Rectal smooth muscle tissue (tissue), 1 donor: Measurements from ENCODE around the gene ZNF83.
"Not testable (repeated sequence)": the region's sequence is repeated elsewhere in the genome, so short reads cannot be mapped to it uniquely, and the experiment has no call there.

Experiments used
- H3K27ac ChIP-seq: one replicate; pipeline ENCODE4 v1.7.0; 2013; ENCODE audit warnings: low read depth, low read length, inconsistent platforms
- H3K27me3 ChIP-seq: one replicate; pipeline ENCODE4 v1.7.0; 2013; ENCODE audit warnings: low read length; ENCODE audit not compliant: control insufficient read depth, insufficient read depth
- H3K36me3 ChIP-seq: one replicate; pipeline ENCODE4 v1.7.0; 2013; ENCODE audit warnings: low read length; ENCODE audit not compliant: control insufficient read depth, insufficient read depth
- H3K4me1 ChIP-seq: one replicate; pipeline ENCODE4 v1.7.0; 2013; ENCODE audit warnings: low read length; ENCODE audit not compliant: control insufficient read depth, insufficient read depth
- H3K4me3 ChIP-seq: one replicate; pipeline ENCODE4 v1.7.0; 2013; ENCODE audit warnings: low read length
- H3K9ac ChIP-seq: one replicate; pipeline ENCODE4 v1.7.0; 2013; ENCODE audit warnings: low read length

ZNF83 gene

DNA sequence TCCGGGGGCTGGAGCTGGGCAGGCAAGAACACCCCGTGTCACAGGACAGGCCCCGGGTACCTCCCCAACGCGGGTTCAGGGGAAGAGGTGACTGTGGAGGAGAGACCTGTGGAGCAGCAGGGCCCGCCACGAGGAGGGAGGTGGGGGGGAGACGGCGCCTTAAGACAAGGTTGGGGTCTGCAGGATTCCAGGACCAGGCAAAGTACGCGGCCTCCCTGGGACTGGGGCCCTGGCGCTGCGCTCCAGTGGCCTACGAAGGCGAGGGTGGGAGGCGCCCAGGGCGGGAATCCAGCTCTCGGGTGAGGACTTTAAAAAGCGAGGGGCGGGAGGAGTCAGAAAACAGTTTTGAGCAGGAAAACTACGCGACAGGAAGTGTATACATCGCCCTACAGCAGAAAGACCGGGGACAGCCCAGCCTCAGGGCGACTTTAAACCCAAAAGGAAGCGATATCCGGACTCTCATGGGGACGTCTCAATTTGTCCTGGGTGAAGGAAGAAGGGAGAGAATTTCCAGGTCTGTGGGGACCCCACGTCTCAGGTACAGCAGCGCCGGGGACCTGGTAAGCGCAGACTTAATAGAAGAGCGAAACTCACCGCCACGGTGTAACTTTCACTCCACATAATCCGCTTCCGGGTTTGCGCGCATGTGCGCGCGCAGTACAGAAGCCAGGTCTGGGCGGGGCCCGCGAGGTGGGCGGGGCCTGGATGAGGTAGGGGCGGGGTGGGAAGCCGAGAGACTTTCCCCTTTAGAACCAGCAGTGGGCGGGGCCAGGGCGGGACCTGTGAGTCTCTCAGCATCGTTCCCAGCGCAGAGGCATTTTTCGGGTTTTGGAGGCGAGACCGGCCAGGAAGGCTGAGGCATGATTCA, at the start of gene ZNF83:
TSS of gene ZNF83 (minus strand) at position 638 of the 868 bp plus-strand sequence.
- H3K27ac ChIP-seq: peak within 1 kb of the TSS; percentile 62
- peak within 1 kb of the TSS; percentile 32 for H3K9ac ChIP-seq
- H3K27me3 ChIP-seq: no peaks in the 10 kb centered on the region
- H3K4me3 ChIP-seq: peak within 1 kb of the TSS; percentile 82
- peaks cover 2% of the 10 kb centered on the region for H3K36me3 ChIP-seq
- peaks cover 2% of the 10 kb centered on the region for H3K4me1 ChIP-seq

DNA sequence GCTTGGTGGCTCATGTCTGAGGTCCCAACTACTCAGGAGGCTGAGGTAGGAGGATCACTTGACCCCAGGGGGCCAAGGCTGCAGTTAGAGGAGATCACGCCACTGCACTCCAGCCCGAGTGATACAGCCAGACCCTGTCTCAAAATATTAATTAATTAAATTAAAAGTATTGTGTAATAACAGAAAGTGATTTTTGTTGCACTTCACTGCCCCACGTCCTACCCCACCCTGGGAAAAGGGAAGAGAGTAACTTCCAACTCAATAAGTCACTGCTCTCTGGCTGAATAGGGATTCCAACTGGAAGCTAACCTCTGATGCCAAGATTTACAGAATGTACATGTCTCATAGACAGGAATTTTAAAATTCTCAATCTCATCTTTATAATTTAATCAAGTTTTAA, 49.5 kb upstream of the ZNF83 start:
- Histone ChIP-seq H3K4me3 (no peak overlapping the region), H3K4me1 (peaks cover 8% of the 10 kb centered on the region), H3K27me3 (no peaks in the 10 kb centered on the region), H3K9ac (no peak overlapping the region), H3K36me3 (no peaks in the 10 kb centered on the region), H3K27ac (no peak overlapping the region)

DNA sequence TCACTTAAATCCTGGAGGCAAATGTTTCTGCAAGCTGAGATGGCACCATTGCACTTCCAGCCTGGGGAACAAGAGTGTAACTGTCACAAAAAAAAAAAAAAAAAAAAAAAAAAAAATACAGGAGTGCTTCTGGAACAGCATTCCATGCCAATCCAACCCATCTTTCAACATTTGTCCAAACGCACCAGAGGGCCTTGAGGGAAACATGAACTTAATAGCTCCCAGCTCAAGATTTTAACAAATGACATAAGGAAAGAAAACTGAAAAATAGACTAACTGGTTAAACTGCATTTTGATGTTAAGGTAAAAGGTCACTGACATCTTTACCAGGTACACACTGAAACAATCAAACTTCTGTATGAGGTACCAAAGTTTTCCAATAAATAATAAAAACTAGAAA, 47.7 kb upstream of the ZNF83 start:
- no peak overlapping the region for H3K4me3 ChIP-seq
- H3K27me3 ChIP-seq: no peaks in the 10 kb centered on the region
- H3K36me3 ChIP-seq: no peaks in the 10 kb centered on the region
- no peak overlapping the region for H3K9ac ChIP-seq
- peaks cover 5% of the 10 kb centered on the region for H3K4me1 ChIP-seq
- no peak overlapping the region for H3K27ac ChIP-seq

DNA sequence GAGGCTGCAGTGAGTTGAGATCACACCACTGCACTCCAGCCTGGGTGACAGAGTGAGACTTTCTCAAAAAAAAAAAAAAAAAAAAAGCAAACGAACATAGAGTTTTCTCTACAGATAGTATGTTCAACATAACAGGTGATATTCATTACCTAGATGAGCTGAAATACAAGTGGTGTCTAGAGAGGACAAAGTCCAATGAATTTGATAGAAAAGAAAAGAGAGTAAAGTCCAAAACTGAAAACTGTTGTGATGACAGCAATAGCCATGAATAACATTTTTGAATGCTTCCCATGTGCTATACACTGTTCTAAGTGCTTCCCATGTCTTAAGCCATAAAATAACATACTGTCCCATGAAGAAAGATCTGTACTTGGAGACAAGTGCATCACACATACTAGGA, 43.1 kb upstream of the ZNF83 start:
- not testable (repeated sequence) for H3K9ac ChIP-seq, H3K27ac ChIP-seq, H3K4me3 ChIP-seq, H3K4me1 ChIP-seq, H3K27me3 ChIP-seq, H3K36me3 ChIP-seq

DNA sequence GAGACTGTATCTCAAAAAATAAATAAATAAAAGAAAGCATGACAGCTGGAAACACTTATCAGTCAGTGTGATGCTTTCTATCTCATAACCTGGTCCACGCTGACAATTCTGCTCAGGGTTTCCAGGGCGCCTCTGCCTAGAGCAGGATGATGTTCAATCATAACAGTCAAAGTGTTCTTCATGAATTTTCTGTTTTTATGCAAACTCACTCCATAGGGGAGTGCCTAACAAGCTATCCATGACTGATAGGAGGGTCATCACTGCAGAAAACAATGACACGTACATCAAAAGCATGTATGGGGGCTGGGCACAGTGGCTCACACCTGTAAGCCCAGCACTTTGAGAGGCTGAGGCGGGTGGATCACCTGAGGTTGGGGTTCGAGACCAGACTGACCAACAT, 41.4 kb upstream of the ZNF83 start:
- Histone ChIP-seq H3K4me3 (no peak overlapping the region), H3K9ac (no peak overlapping the region), H3K27ac (no peak overlapping the region), H3K36me3 (no peaks in the 10 kb centered on the region), H3K4me1 (no peaks in the 10 kb centered on the region), H3K27me3 (no peaks in the 10 kb centered on the region)

DNA sequence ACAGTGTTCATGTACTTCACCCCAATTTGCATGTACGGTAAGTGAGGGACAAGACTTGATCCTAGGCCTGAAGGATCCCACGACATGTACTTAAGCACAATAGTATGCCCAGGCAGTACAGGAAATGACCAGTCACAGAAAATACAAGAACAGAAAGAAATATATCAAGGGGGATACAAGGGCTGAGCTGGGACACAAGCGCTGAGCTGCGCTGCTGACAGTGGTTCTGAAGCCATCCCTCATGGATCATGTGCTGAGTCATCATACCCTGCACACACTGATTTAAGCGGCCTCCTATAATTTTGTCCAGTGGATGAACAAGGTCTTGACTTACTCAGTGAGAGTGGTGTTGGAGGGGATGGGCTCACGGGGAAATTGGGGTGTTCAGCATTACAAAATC, 37.1 kb upstream of the ZNF83 start:
- not testable (repeated sequence) for H3K4me1 ChIP-seq, H3K27me3 ChIP-seq, H3K36me3 ChIP-seq, H3K27ac ChIP-seq, H3K4me3 ChIP-seq, H3K9ac ChIP-seq

DNA sequence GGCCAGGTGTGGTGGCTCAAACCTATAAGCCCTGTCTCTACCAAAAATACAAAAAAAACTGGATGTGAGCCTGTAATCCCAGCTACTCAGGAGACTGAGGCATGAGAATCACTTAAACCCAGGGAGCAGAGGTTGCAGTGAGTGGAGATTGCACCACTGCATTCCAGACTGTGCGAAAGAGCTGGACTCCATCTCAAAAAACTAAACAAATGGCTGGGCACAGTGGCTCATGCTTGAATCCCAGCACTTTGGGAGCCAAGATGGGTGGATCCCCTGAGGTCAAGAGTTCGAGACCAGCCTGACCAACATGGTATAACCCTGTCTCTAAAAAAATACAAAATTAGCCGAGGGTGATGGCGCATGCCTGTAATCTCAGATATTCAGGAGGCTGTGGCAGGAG, 34.9 kb upstream of the ZNF83 start:
- Histone ChIP-seq H3K4me3 (no peak overlapping the region), H3K27me3 (no peaks in the 10 kb centered on the region), H3K4me1 (no peaks in the 10 kb centered on the region), H3K9ac (no peak overlapping the region), H3K36me3 (no peaks in the 10 kb centered on the region), H3K27ac (no peak overlapping the region)

DNA sequence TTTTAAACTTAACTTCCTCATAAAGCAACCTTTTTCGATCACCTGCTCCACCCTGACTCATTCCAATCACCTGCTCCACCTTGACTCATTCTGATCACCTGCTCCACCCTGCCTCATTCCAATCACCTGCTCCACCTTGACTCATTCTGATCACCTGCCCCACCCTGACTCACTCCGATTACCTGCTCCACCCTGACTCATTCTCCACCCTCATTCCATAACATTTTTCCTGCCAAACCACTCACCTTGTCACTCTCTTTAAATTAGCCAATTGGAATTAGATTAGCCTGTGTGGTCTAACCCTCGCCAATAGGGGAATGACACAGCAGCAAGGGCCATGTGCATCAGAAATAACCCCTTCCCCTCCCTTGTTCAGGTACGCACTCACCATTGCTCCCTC, 31.9 kb upstream of the ZNF83 start:
- H3K27ac ChIP-seq: no peak overlapping the region
- no peaks in the 10 kb centered on the region for H3K4me1 ChIP-seq
- no peaks in the 10 kb centered on the region for H3K27me3 ChIP-seq
- no peak overlapping the region for H3K9ac ChIP-seq
- no peaks in the 10 kb centered on the region for H3K36me3 ChIP-seq
- no peak overlapping the region for H3K4me3 ChIP-seq

DNA sequence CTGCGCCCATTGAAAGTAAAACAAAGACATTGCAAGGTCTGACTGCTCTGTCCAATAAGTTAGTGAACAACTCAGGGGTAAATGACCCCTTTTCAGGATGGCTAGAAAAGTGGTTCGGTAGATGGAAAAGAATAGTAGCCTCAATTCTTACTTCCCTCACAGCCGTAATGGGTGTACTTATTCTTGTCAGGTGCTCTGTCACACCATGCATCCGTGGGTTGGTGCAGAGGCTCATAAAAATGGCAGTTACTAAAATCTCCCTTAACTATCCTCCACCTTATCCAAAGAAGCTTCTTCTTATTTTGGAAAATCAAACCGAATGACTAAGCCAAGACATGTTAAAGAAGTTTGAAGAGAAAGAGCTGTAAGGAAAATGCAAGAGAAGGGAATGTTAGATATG, 31.4 kb upstream of the ZNF83 start:
- no peaks in the 10 kb centered on the region for H3K4me1 ChIP-seq
- no peak overlapping the region for H3K27ac ChIP-seq
- no peaks in the 10 kb centered on the region for H3K36me3 ChIP-seq
- no peaks in the 10 kb centered on the region for H3K27me3 ChIP-seq
- H3K9ac ChIP-seq: no peak overlapping the region
- no peak overlapping the region for H3K4me3 ChIP-seq

DNA sequence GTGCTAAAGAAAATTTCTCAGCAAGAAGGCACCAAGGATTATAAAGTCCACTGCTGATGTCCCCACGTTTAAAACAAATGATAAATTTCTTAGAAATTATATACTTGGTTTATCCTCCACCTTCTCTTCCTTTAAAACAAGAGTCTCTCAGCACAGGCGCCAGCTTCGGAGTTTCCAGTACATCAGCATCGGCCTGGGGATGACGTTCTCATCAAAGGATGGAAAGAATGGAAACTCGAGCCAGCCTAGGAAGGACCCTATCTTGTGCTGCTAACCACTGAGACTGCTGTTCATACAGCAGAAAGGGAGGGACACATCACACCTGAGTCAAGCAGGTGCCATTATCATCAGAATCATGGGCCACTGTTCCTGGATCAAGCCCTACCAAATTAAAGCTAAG, 29.8 kb upstream of the ZNF83 start:
- Histone ChIP-seq H3K4me1 (no peaks in the 10 kb centered on the region), H3K27ac (no peak overlapping the region), H3K36me3 (no peaks in the 10 kb centered on the region), H3K4me3 (no peak overlapping the region), H3K27me3 (no peaks in the 10 kb centered on the region), H3K9ac (no peak overlapping the region)

DNA sequence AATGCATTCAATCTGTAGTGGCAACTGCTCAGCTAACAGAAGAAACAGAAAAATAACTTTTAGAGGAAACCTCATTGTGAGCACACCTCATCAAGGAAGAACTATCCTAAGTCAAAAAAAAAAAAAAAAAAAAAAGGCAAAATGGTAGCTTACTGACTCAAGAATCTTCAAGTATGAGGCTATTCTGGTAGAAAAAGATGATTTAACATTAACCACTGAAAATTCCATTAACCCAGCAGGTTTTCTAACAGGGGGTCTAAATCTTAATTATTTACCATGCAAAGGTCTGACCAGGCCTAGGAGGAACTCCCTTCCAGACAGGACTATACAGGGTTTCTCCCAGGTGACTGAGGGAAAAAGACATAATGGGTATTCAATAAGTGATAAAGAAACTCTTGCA, 28.4 kb upstream of the ZNF83 start:
- Histone ChIP-seq H3K27ac (no peak overlapping the region), H3K27me3 (no peaks in the 10 kb centered on the region), H3K4me1 (no peaks in the 10 kb centered on the region), H3K4me3 (no peak overlapping the region), H3K36me3 (no peaks in the 10 kb centered on the region), H3K9ac (no peak overlapping the region)

DNA sequence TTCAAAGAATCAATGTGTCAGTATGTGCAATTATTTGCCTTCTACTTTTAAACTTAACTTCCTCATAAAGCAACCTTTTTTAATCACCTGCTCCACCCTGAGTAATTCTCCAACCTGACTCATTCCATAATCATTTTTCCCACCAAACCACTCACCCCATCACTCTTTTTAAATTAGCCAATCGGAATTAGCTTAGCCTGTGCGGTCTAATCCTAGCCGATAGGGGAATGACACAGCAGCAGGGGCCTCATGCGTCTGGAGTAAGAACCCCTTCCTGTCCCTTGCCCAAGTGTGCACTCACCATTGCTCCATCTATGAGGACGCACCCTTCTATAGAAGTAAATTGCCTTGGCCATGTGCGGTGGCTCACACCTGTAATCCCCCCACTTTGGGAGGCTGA, 27.4 kb upstream of the ZNF83 start:
- Histone ChIP-seq H3K4me1 (no peaks in the 10 kb centered on the region), H3K27me3 (no peaks in the 10 kb centered on the region), H3K27ac (no peak overlapping the region), H3K9ac (no peak overlapping the region), H3K36me3 (no peaks in the 10 kb centered on the region), H3K4me3 (no peak overlapping the region)

DNA sequence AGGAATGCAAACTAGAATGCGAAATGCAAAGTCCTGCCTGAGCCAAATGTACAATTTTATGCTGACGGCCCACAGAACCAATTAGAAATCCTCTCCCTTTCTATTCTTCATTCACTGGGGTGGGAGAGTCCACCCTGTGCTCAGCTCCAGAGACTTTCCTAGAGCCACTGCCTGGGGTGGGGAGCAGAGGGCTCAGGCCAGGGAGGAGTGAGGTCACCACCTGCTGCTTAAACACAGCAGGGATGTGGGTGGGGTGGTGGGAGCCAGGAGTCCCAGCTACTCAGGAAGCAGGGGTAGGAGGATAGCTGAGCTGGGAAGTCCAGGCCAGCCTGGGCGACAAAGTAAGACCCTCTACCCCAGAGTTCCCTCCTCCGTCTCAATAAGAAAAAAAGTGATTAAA, 26.9 kb upstream of the ZNF83 start:
- no peak overlapping the region for H3K9ac ChIP-seq
- H3K27me3 ChIP-seq: no peaks in the 10 kb centered on the region
- H3K4me3 ChIP-seq: no peak overlapping the region
- no peak overlapping the region for H3K27ac ChIP-seq
- no peaks in the 10 kb centered on the region for H3K36me3 ChIP-seq
- H3K4me1 ChIP-seq: no peaks in the 10 kb centered on the region
